ENCODE results near the gene SCARB1.

GRCh38 chr12:124800506-124800905 lies 63.2 kb downstream of the SCARB1 start:
- TF ChIP-seq CTCF (IDR thresholded peaks at IDR 0.05) (no peak), POLR2A (IDR thresholded peaks at IDR 0.05) (no peak), EP300 (IDR thresholded peaks at IDR 0.05; ENCODE audit: low read depth) (no peak)
